K562 (cell line): Measurements from ENCODE around the gene SNX1. TPM values are rescaled to one million over a fixed set of nuclear protein-coding genes. Genes with fewer than 3 reads are reported as not detected.

ENCODE experiments used
- CBFB ChIP-seq: sonication (generic); formaldehyde crosslinking; IDR thresholded peaks from 2 replicates; pipeline ENCODE4 v1.4.0; 2020; ENCODE audit warnings: mild to moderate bottlenecking, missing genetic modification reagents
- HSF4 ChIP-seq: fragments of 250-450 bp; sonication (Bioruptor Pico); IDR thresholded peaks from 2 replicates; pipeline ENCODE4 v2.1.2; 2022; ENCODE audit warnings: mild to moderate bottlenecking, moderate library complexity, borderline replicate concordance
- NFATC3 ChIP-seq: fragments of 450-650 bp; IDR thresholded peaks from 2 replicates; pipeline ENCODE4 v1.6.1; 2017; ENCODE audit warnings: mild to moderate bottlenecking
- NFIC ChIP-seq: fragments of 450-650 bp; IDR thresholded peaks from 2 replicates; pipeline ENCODE4 v1.6.1; 2017; ENCODE audit warnings: mild to moderate bottlenecking, inconsistent platforms
- RCOR1 ChIP-seq, 2 experiments: IDR thresholded peaks; 2 replicates each; pipeline ENCODE4 v1.6.1; 2012; ENCODE audit warnings: low read depth in 2 of 2, low read length in 2 of 2, borderline replicate concordance in 1 of 2, improper control_type of control experiment in 1 of 2
- SAFB2 ChIP-seq: fragments of 200-400 bp; formaldehyde crosslinking; IDR thresholded peaks from 2 replicates; pipeline ENCODE4 v1.6.1; 2018; ENCODE audit warnings: borderline replicate concordance, low read length, low read depth, moderate library complexity; ENCODE audit not compliant: severe bottlenecking
- SIN3B ChIP-seq: fragments of 450-650 bp; IDR thresholded peaks from 2 replicates; pipeline ENCODE4 v1.6.1; 2017; ENCODE audit warnings: low read depth, mild to moderate bottlenecking, moderate library complexity
- SREBF2 ChIP-seq: sonication (generic); formaldehyde crosslinking; IDR thresholded peaks from 2 replicates; pipeline ENCODE4 v1.4.0; 2020; ENCODE audit warnings: mild to moderate bottlenecking, missing genetic modification reagents
- XRCC3 ChIP-seq: fragments of 450-650 bp; IDR thresholded peaks from 2 replicates; pipeline ENCODE4 v1.6.1; 2017; ENCODE audit warnings: mild to moderate bottlenecking, moderate library complexity
- ZFP30 ChIP-seq: fragments of 250-450 bp; sonication (Bioruptor Pico); IDR thresholded peaks from 2 replicates; pipeline ENCODE4 v1.8.0; 2022; ENCODE audit warnings: moderate library complexity, mild to moderate bottlenecking, inconsistent platforms, borderline replicate concordance
- ZKSCAN8 ChIP-seq: fragments of 200-800 bp; sonication (Bioruptor generic); IDR thresholded peaks from 2 replicates; pipeline ENCODE4 v1.6.1; 2016; ENCODE audit warnings: missing genetic modification characterization, missing compliant biosample characterization
- ZNF57 ChIP-seq: fragments of 450-650 bp; formaldehyde crosslinking; IDR thresholded peaks from 2 replicates; pipeline ENCODE4 v1.4.0; 2020; ENCODE audit warnings: mild to moderate bottlenecking, moderate library complexity
- polyA plus RNA-seq, 8 experiments: library from polyadenylated mRNA; depleted of rRNA in 4 of 8; stranded (reverse) in 5 of 8; unstranded in 3 of 8; fragments of >200 nt; fragmentation: Nextera tagmentation in 2 of 8; fragmentation: Illumina TruSeq in 1 of 8; extraction: Ambion mirVana in 2 of 8; extraction: Trizol in 1 of 8; gene quantifications; 2 replicates each; pipeline versions ENCODE4 v1.2.1 to v1.2.3, GENCODE V29; 2011 to 2014; ENCODE audit warnings: inconsistent platforms in 1 of 8, missing spikeins in 1 of 8
- total RNA-seq, 7 experiments: library from RNA; depleted of rRNA in 6 of 7; stranded (reverse); fragments of >200 nt in 6 of 7; fragmentation: Illumina TruSeq in 2 of 7; extraction: Trizol in 2 of 7; gene quantifications; 2 replicates each; pipeline versions ENCODE4 v1.2.1 to v1.2.3, GENCODE V29; 2011 to 2021; ENCODE audit warnings: low replicate concordance in 1 of 7
- TF ChIP-seq, protein P1 (sequence below): fragments of 450-650 bp; IDR thresholded peaks from 2 replicates; pipeline ENCODE4 v1.6.1; 2017; ENCODE audit warnings: mild to moderate bottlenecking, moderate library complexity
- TF ChIP-seq, protein P2 (sequence below): sonication (generic); IDR thresholded peaks from 2 replicates; pipeline ENCODE4 v1.6.1; 2016
- TF ChIP-seq, protein P3 (sequence below): fragments of 450-650 bp; formaldehyde crosslinking; IDR thresholded peaks from 2 replicates; pipeline ENCODE4 v1.4.0; 2022; ENCODE audit warnings: missing genetic modification characterization
- TF ChIP-seq, protein P4 (sequence below): sonication (generic); formaldehyde crosslinking; IDR thresholded peaks from 2 replicates; pipeline ENCODE4 v1.8.1; 2023; ENCODE audit warnings: mild to moderate bottlenecking, missing genetic modification reagents
- TF ChIP-seq, protein P5 (sequence below): sonication (generic); formaldehyde crosslinking; IDR thresholded peaks from 2 replicates; pipeline ENCODE4 v1.8.1; 2022; ENCODE audit warnings: missing genetic modification reagents

Gene SNX1
- total and polyA plus RNA-seq, 9 of the 15 experiments (the other 6 are each of a cell fraction or from before 2014, with no cell fraction given) = 11.0 to 105 (median 59.9) TPM

DNA sequence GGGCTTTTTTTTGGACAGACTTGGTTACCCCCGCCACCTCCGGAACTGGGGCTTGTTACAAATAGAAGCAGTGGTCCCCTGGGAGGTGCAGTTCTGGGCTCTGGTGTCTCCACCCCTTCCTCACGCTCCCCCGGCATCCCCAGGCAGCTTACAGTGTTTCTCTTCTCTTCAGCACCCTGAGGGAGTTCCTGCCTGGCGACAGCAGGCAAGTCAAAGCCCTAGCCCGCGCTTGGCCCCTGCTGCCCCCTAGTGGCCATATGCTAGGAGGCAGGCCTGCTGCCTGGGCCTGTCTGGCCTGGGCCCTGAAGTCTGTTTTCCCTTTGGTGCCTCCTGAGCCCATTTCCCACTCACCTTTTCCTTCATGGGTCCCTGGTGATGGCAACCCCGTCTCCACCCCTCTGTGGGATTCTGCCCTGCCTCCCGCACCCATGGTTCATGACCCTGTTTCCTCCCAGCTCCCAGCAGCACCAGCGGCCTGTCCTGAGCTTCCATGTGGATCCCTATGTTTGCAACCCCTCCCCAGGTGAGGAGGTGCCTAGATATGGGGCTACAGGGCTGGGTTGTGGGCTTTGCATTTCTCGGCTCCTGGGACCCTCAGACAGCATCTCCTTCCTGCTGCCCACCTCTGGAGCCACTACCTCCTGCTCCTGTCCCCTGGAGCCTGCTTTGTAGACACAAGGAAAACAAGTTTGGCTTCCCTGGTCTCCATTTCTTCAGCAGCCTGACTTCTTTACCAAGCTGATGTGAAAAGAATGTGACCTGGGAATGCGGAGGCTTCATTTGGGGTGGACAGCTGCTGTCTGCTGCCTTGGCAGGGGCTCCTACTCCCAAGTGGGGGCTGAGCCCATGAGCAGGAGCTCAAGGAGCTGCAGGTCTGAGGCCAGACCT is 57.9 kb downstream of the SNX1 start (continued):
- TF ChIP-seq SREBF2 (CRISPR knock-in tag) = no peak
- no peak for TF ChIP-seq XRCC3
- TF ChIP-seq, protein P1, sequence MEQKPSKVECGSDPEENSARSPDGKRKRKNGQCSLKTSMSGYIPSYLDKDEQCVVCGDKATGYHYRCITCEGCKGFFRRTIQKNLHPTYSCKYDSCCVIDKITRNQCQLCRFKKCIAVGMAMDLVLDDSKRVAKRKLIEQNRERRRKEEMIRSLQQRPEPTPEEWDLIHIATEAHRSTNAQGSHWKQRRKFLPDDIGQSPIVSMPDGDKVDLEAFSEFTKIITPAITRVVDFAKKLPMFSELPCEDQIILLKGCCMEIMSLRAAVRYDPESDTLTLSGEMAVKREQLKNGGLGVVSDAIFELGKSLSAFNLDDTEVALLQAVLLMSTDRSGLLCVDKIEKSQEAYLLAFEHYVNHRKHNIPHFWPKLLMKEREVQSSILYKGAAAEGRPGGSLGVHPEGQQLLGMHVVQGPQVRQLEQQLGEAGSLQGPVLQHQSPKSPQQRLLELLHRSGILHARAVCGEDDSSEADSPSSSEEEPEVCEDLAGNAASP = no peak
- peak in 1 of 2 experiments; percentile 46; a peak in 1 of 4 replicates for TF ChIP-seq RCOR1 (IDR thresholded peaks at IDR 0.05; ENCODE audit: borderline replicate concordance in 1 of 2, low read depth in 2 of 2, low read length in 2 of 2)
- no peak for TF ChIP-seq ZFP30 (CRISPR knock-in tag)
- TF ChIP-seq SIN3B = 0 out of 2 replicates have a peak, but pooled peaks have one; percentile 39
- TF ChIP-seq ZNF57 (CRISPR knock-in tag) = no peak
- TF ChIP-seq, protein P2, sequence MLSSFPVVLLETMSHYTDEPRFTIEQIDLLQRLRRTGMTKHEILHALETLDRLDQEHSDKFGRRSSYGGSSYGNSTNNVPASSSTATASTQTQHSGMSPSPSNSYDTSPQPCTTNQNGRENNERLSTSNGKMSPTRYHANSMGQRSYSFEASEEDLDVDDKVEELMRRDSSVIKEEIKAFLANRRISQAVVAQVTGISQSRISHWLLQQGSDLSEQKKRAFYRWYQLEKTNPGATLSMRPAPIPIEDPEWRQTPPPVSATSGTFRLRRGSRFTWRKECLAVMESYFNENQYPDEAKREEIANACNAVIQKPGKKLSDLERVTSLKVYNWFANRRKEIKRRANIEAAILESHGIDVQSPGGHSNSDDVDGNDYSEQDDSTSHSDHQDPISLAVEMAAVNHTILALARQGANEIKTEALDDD = no peak
- TF ChIP-seq NFIC = no peak
- no peak for TF ChIP-seq ZKSCAN8
- TF ChIP-seq, protein P3, sequence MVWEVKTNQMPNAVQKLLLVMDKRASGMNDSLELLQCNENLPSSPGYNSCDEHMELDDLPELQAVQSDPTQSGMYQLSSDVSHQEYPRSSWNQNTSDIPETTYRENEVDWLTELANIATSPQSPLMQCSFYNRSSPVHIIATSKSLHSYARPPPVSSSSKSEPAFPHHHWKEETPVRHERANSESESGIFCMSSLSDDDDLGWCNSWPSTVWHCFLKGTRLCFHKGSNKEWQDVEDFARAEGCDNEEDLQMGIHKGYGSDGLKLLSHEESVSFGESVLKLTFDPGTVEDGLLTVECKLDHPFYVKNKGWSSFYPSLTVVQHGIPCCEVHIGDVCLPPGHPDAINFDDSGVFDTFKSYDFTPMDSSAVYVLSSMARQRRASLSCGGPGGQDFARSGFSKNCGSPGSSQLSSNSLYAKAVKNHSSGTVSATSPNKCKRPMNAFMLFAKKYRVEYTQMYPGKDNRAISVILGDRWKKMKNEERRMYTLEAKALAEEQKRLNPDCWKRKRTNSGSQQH = 0 out of 2 replicates have a peak, but pooled peaks have one; percentile 24
- no peak for TF ChIP-seq SAFB2
- TF ChIP-seq CBFB (CRISPR knock-in tag) = no peak
- TF ChIP-seq, protein P4, sequence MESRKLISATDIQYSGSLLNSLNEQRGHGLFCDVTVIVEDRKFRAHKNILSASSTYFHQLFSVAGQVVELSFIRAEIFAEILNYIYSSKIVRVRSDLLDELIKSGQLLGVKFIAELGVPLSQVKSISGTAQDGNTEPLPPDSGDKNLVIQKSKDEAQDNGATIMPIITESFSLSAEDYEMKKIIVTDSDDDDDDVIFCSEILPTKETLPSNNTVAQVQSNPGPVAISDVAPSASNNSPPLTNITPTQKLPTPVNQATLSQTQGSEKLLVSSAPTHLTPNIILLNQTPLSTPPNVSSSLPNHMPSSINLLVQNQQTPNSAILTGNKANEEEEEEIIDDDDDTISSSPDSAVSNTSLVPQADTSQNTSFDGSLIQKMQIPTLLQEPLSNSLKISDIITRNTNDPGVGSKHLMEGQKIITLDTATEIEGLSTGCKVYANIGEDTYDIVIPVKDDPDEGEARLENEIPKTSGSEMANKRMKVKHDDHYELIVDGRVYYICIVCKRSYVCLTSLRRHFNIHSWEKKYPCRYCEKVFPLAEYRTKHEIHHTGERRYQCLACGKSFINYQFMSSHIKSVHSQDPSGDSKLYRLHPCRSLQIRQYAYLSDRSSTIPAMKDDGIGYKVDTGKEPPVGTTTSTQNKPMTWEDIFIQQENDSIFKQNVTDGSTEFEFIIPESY = peak; percentile 55; the same call in 1 of the 2 replicates
- TF ChIP-seq HSF4 (CRISPR knock-in tag) = no peak
- no peak for TF ChIP-seq NFATC3
- TF ChIP-seq, protein P5, sequence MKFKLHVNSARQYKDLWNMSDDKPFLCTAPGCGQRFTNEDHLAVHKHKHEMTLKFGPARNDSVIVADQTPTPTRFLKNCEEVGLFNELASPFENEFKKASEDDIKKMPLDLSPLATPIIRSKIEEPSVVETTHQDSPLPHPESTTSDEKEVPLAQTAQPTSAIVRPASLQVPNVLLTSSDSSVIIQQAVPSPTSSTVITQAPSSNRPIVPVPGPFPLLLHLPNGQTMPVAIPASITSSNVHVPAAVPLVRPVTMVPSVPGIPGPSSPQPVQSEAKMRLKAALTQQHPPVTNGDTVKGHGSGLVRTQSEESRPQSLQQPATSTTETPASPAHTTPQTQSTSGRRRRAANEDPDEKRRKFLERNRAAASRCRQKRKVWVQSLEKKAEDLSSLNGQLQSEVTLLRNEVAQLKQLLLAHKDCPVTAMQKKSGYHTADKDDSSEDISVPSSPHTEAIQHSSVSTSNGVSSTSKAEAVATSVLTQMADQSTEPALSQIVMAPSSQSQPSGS (CRISPR knock-in tag) = no peak
